GM12891 (cell line): ENCODE data around the gene GTF3C4.

ENCODE experiments used
- POLR2A ChIP-seq: IDR thresholded peaks from 2 replicates; pipeline ENCODE4 v1.6.1; 2011; ENCODE audit warnings: low read depth, low read length, control low read depth
- TAF1 ChIP-seq: IDR thresholded peaks from 2 replicates; pipeline ENCODE4 v1.6.1; 2011; ENCODE audit warnings: low read depth, low read length, control low read depth

GRCh38 chr9:132702254-132702653, 32.0 kb downstream of the GTF3C4 start:
- TF ChIP-seq POLR2A, result no peak
- no peak for TF ChIP-seq TAF1
